ENCODE results near the gene CCDC85C. TPM values are rescaled to one million over a fixed set of nuclear protein-coding genes. Genes with fewer than 3 reads are reported as not detected.

The CCDC85C gene
- total RNA-seq, 1 experiment from 2014 or later = 35.8 TPM

DNA sequence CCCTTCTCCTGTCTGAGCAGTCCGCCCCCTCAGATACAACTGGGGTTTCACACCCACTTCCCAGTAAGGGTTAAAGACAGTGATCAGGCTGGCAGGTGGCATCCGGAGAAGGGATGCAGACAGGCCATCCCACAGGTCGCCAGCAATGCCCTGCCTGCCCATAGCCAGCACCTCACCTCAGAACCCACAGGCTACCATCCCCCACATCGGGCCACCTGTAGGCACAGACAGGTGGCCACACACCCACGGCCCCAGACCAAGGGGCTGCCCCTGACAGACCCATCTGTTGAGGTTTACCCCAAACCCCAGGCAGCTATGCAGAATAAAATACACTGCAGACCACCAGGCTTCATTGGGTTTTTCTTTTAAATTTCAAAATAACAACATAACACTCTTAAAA, 65.3 kb downstream of the CCDC85C start:
- Mint-ChIP-seq H3K27ac (0 out of 2 replicates have a peak overlapping the region, but pooled peaks have one; percentile 27), H3K9me3 (no peaks in the 10 kb centered on the region), H3K4me1 (peaks cover 37% of the 10 kb centered on the region), H3K27me3 (ENCODE audit: low read depth) (no peaks in the 10 kb centered on the region; the same call in 1 of the 2 replicates), H3K36me3 (no peaks in the 10 kb centered on the region), H3K4me3 (no peak overlapping the region)
- CTCF ChIA-PET = interaction anchor here (0.7 to 2.0 kb wide), 9 partner anchors 9 to 145 kb away, joined by 3 to 24 read pairs (median 3); partner anchors contain the start of gene CYP46A1
- TF ChIP-seq FOXJ3 (CRISPR knock-in tag; IDR thresholded peaks at IDR 0.05; ENCODE audit: borderline replicate concordance) = no peak
- TF ChIP-seq CREM (CRISPR knock-in tag; IDR thresholded peaks at IDR 0.05) = no peak
- TF ChIP-seq, protein P1, sequence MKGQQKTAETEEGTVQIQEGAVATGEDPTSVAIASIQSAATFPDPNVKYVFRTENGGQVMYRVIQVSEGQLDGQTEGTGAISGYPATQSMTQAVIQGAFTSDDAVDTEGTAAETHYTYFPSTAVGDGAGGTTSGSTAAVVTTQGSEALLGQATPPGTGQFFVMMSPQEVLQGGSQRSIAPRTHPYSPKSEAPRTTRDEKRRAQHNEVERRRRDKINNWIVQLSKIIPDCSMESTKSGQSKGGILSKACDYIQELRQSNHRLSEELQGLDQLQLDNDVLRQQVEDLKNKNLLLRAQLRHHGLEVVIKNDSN (CRISPR knock-in tag; IDR thresholded peaks at IDR 0.05) = no peak
- TF ChIP-seq, protein P2, sequence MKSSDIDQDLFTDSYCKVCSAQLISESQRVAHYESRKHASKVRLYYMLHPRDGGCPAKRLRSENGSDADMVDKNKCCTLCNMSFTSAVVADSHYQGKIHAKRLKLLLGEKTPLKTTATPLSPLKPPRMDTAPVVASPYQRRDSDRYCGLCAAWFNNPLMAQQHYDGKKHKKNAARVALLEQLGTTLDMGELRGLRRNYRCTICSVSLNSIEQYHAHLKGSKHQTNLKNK (CRISPR knock-in tag; IDR thresholded peaks at IDR 0.05) = no peak
- no peak for TF ChIP-seq PREB (CRISPR knock-in tag; IDR thresholded peaks at IDR 0.05; ENCODE audit: borderline replicate concordance)
- no peak for TF ChIP-seq ZNF219 (CRISPR knock-in tag; IDR thresholded peaks at IDR 0.05; ENCODE audit: borderline replicate concordance)
- TF ChIP-seq MXD4 (CRISPR knock-in tag; IDR thresholded peaks at IDR 0.05; ENCODE audit: borderline replicate concordance) = no peak
- no peak for TF ChIP-seq ZNF121 (CRISPR knock-in tag; IDR thresholded peaks at IDR 0.05)
- ATAC-seq = no peak
- POLR2A ChIA-PET = interaction anchor here (0.6 to 0.7 kb wide), 2 partner anchors 10 to 360 kb away, joined by 3 read pairs; no protein-coding TSS in a partner anchor
- no peak for DNase-seq (ENCODE audit: low spot score)

DNA sequence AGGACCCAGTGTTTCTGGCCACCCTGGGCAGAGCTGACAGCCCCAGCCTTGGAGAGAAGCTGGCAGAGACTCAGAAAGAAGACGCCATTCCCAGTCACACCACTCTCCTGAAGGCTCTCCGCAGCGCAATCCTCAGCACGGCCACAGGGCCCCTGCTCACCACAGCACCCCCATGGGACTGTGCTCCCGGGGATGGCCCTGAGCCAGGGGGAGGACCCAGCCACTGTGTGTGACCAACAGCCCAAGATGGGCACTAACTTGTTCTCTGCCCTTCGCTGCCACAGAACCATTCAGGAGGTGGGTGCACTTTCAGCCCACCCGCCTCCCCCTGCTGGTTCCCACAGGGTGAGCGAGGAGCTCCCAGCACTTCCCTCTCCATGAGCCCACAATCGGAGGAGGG, 65.7 kb downstream of the CCDC85C start:
- H3K9me3 Mint-ChIP-seq = no peaks in the 10 kb centered on the region
- no peak overlapping the region for H3K4me3 Mint-ChIP-seq
- H3K27me3 Mint-ChIP-seq (ENCODE audit: low read depth) = no peaks in the 10 kb centered on the region
- ATAC-seq (peak; percentile 63), DNase-seq (ENCODE audit: low spot score) (no peak)
- no peak for TF ChIP-seq KAT7 (CRISPR knock-in tag; IDR thresholded peaks at IDR 0.05; ENCODE audit: borderline replicate concordance)
- TF ChIP-seq RORB (CRISPR knock-in tag; IDR thresholded peaks at IDR 0.05) = no peak
- TF ChIP-seq, protein P1 (CRISPR knock-in tag; IDR thresholded peaks at IDR 0.05) = no peak
- TF ChIP-seq, protein P3, sequence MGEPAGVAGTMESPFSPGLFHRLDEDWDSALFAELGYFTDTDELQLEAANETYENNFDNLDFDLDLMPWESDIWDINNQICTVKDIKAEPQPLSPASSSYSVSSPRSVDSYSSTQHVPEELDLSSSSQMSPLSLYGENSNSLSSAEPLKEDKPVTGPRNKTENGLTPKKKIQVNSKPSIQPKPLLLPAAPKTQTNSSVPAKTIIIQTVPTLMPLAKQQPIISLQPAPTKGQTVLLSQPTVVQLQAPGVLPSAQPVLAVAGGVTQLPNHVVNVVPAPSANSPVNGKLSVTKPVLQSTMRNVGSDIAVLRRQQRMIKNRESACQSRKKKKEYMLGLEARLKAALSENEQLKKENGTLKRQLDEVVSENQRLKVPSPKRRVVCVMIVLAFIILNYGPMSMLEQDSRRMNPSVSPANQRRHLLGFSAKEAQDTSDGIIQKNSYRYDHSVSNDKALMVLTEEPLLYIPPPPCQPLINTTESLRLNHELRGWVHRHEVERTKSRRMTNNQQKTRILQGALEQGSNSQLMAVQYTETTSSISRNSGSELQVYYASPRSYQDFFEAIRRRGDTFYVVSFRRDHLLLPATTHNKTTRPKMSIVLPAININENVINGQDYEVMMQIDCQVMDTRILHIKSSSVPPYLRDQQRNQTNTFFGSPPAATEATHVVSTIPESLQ (CRISPR knock-in tag; IDR thresholded peaks at IDR 0.05) = no peak
- no peak for TF ChIP-seq CREM (CRISPR knock-in tag; IDR thresholded peaks at IDR 0.05)
- no peak for TF ChIP-seq ZNF263 (CRISPR knock-in tag; IDR thresholded peaks at IDR 0.05; ENCODE audit: low read depth)
- TF ChIP-seq FOXJ3 (CRISPR knock-in tag; IDR thresholded peaks at IDR 0.05; ENCODE audit: borderline replicate concordance) = no peak
- TF ChIP-seq TP53 (CRISPR knock-in tag; IDR thresholded peaks at IDR 0.05) = no peak
- TF ChIP-seq JUN (CRISPR knock-in tag; IDR thresholded peaks at IDR 0.05) = no peak
- no peak for TF ChIP-seq ZBTB21 (CRISPR knock-in tag; IDR thresholded peaks at IDR 0.05; ENCODE audit: borderline replicate concordance)
- TF ChIP-seq FOXK1 (CRISPR knock-in tag; IDR thresholded peaks at IDR 0.05) = no peak
- no peak for TF ChIP-seq GTF2I (CRISPR knock-in tag; conservative IDR thresholded peaks at IDR 0.05)
- TF ChIP-seq ATF1 (CRISPR knock-in tag; IDR thresholded peaks at IDR 0.05) = no peak
- no peak for TF ChIP-seq ZNF138 (CRISPR knock-in tag; conservative IDR thresholded peaks at IDR 0.05)
- no peak for TF ChIP-seq JAZF1 (CRISPR knock-in tag; IDR thresholded peaks at IDR 0.05)
- no peak for TF ChIP-seq CBFB (CRISPR knock-in tag; IDR thresholded peaks at IDR 0.05; ENCODE audit: low read depth)
- no peak for TF ChIP-seq ZNF423 (CRISPR knock-in tag; IDR thresholded peaks at IDR 0.05)
- peaks cover 32% of the 10 kb centered on the region for H3K4me1 Mint-ChIP-seq
- H3K36me3 Mint-ChIP-seq = no peaks in the 10 kb centered on the region
- ChIA-PET POLR2A (interaction anchor here (0.6 kb wide), 1 partner anchor 360 kb away, joined by 3 read pairs; no protein-coding TSS in a partner anchor), CTCF (interaction anchor here (0.7 to 2.0 kb wide), 10 partner anchors 9 to 146 kb away, joined by 3 to 24 read pairs (median 4); partner anchors contain the start of gene CYP46A1)
- H3K27ac Mint-ChIP-seq = no peak overlapping the region
